ENCODE data around the gene IGFBP2.
A peak's percentile ranks its signal among the peaks of the same experiment; 100 is the strongest.

IGFBP2 gene

DNA sequence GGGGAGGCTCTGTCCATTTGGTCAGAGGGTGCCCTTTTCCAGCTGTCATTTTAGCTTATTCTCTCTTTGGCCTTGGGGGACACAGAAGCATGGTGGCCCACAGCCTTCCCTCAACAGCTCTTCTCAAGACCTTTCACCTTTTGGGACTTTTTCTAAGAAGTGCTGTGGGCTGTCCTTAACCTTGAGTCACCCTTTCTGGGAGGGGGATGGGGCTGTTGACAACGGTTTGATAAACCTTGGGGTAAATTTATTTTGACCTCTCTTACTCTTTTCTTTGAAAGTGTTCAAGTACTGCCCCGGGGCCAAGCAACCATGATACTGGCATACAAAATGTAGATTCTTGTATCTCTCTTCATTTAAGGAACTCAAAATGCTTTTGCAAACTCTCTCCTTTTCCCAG lies 48.5 kb downstream of the IGFBP2 start:
- DNase-seq (ENCODE audit: low read depth in 2 of 2), result no peak

DNA sequence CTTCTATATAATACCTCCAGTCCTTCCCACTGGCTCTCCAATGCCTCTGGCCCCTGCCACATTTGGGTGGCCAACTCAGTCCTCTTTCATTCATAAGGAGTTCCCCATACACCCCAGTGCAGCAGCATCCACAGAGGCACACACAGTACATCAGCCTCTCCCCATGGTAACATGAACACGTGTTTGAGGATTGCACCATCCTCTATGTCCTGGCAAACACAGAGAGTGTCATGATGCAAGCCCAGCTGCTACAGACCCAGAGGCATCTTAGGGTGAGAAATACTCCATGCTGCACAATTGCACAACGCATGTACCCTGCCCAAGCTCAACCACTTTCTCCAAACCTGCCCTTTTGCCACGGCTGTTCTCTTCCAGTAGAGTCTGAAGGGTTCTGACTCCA lies 50.6 kb downstream of the IGFBP2 start:
- DNase-seq (ENCODE audit: low read depth in 2 of 2), result no peak

DNA sequence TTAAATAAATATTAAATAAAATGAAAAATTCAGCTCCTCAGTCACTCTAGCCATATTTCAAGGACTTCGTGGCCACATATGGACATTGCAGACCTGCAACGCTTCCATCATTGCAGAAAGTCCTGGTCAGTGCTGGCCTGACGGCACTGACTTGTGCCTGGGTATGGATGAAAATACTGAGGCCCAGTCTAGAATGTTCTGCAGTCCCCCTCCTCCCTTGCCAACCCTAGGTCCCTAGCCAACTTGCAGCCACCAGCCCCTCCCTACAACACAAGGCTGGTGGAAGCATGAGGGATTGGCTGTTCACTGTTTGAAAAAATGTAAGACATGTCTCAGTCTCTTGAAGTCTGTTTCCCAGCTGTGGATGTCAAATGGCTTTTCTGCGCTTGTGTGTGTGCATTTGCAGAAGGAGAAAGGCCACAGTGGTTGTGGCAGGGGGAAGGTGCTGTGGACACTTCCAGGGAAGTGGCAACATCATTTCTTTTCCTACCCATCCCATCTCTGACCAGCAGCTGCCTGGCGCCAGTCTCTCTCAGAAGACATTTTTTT lies 52.2 kb downstream of the IGFBP2 start:
- DNase-seq (ENCODE audit: low read depth in 2 of 2), result no peak

DNA sequence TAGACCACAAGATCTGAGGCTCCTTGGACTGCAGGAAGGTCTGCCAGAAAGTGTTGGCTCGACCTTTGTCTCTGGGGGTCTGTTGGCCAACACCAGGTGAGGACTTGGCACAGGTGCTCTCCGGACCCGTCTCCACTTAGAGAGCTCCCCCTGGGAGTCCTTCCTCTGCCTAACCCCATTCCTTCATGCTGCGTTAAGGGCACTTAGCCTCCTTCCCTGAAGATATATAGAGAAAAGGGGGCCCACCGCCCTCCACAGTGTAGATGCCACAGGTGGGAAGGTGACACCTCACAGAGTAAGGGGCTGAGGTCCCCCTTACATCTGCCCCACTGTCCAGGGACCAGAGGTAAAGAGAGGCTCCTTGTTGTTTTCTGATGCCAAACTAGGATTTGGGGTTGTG lies 53.9 kb downstream of the IGFBP2 start:
- DNase-seq (ENCODE audit: low read depth in 2 of 2), result no peak

DNA sequence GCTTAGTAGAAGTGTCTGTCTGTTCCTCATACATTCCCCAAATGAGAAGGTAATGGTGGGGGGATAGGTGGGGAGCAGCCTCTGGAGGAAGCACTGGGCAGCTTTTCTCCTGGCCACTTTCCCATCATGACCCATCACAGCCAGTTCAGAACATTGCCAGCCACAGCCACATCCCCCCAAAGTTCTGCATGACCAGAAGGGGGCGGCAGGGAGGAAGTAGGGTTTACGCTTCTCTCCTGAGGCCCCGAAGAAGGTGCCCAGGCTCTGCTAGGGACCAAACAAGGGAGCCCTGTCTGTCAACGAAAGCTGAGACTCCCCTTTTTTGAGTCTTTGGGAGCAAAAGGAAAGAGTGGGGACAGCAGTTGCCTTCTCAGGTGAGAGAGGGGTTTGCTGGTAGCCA lies 54.4 kb downstream of the IGFBP2 start:
- no peak for DNase-seq (ENCODE audit: low read depth in 2 of 2)

DNA sequence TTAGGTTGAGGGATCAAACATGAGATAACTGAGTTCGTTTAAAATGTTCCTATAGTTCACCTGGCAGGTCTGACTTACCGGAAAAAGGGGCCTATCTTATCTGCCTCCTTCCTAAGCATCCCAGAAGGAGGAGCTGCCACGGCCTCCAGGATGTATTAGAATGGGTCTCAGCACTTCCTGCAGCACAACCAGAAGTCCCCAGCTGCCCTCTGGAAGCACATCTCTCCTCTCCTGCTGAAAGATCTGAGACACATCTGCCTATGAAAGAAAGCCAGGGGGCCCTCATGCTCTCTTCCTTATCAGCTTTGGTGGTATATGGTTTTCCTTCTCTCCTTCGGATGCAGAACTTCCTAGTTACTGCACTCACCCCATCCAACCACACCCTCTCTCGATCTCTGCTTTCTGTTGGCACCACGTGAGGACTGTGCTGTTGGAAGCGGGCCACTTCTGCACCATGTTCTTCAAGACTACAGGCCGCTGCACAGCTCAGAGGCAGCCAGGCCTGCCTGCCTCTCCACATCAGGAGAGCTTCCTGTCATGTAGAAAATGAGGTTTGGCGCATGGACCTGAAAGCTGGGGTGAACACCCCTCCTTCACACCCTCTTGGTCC lies 55.6 kb downstream of the IGFBP2 start:
- no peak for DNase-seq (ENCODE audit: low read depth in 2 of 2)

DNA sequence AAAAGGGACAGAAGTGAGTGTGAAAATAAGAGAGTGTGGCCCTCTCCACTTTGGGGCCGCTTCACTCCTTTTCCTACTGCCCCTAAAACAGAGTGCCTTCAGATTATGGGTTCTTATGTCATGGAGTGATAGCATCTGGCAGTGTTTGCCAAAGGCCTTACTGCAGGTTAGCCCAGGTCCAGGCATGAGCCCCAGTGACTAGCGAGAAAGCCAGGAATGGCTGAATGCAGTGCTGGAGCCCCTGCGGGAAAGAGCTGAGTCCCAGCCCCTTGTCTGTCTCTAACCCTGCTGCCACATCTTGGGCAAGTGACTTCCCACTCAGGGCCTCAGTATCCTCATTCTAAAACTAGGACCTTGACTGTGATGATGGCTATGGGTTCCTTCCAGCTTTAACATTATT lies 56.2 kb downstream of the IGFBP2 start:
- DNase-seq (ENCODE audit: low read depth in 2 of 2), result no peak

DNA sequence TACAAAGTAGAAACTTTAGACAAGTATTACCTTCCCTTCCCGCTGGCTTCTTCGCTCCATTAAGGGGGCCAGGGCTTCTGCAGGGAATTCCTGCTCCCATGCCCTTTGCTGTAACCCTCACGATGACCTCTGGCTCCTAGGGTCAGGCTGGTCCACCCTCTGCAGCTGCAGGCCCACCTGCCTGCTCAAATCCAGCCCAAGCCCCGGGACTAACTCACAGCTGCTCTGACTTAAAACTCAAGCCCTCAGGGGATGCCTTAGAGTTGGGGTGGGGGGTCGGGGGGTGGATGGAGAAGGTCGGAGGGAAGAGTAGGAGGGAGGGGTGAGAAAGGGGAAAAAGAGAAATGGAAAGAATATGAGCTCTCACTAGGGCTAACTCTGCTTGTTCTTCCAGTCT lies 57.2 kb downstream of the IGFBP2 start:
- no peak for DNase-seq (ENCODE audit: low read depth in 2 of 2)

DNA sequence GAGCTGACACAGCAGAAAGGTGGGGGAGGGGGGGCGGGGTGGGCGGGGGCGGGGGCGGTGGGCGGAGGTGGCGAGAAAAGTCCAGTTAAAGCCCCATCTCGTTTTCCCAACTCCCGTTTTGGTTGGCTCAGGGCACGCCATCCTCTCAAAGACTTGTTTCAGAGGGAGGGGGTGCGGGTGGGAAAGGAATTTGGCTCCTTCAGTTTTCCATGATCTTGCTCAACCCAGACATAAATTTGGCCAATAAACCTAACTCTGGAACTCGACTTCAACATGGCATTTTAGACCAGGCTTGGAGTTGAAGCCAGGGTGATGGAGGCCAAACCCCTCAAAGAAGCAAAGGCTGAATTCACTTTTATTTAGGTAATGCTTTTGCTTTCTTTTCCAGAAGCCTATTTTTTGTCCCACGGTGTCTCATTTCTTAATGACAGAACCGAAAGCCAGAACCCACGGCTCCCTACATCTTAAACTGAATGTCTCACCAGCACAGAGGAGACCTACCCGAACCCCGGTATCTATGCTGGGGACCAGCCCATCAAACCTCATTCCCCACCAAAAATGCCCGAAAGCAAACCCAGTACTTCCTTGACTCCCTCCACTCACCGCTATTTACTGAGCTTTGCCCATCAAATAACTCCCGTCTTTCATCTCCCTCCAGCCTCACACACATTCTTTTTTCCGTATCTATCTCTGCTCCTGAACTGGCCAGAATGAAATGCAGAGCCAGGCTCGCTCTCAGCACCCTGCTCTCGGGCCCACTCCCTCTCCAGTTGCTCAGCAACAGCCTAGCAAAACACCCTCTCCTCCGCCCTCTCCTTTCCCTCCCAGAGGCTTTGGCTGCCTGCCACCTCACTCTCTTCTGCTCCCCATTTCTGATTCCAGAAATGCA lies 57.9 kb downstream of the IGFBP2 start:
- DNase-seq (ENCODE audit: low read depth in 2 of 2), result no peak

DNA sequence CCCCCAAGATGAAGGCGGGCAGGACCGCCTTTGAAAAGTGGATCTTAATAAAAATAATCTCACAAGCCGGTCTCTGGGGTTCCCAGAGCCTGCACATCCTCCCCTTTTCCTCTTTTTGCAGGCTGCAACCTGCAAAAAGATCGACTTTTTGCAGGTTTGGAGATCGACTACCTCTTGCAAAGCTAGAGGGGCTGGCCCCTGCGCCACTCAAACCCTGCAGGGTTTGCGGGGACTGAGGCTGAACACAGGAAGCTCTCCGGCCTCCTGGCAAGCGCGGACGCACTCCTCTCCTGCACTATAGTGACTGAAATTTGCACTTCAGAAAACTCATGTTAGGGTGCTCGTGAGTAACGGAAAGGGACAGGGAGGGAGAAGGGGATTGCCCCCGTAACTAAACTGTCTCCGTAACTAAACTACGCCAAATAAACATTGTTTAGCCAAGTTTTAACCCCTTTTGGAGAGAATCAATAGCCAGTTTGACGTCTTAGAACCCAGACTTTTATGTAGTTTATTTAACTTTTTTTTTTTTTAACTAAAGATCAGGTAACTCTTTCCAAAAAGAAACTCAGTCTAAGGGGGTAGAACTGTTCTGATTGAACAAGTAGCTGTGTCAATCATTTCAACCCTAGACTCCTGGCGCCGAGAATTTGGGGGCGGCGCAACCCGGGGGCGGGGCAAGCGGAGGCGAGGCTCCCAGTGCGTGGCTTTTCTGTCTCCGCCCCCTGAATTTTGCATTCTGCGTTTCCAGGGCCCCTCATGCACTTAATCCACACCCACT lies 59.6 kb downstream of the IGFBP2 start:
- DNase-seq (ENCODE audit: low read depth in 2 of 2), result peak in 1 of 2 donors; percentile 55

DNA sequence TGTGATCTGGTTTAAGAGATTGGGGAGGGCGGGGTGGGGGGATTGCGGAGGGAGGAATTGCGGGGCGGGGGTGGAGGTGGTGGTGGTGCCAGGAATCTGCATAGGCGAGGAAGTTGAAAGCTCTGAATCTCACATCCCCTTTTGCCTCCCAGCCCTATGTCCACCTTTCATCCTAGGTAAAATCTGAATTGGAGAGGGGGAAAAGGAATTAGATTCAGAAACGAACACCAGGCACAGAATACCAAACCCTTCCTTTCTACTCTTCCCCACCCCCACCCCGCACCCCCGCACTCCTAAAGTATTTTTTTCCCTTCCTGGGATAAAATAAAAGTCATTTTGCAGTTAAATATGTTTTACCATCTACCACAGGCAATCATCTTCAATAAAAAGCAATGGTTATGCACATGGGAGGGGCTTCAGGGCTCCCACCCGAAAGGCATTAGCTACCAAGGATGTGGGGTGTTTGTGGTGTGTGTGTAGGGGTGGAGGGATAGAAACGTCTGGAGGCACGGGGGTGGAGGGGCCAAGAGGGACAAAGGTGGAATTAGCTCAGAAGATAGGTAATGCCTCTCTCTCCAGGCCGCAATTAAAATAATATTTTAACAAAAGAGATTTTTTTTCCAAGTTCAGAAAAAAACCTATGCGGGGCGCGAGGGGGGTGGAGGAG lies 60.3 kb downstream of the IGFBP2 start:
- no peak for DNase-seq (ENCODE audit: low read depth in 2 of 2)

DNA sequence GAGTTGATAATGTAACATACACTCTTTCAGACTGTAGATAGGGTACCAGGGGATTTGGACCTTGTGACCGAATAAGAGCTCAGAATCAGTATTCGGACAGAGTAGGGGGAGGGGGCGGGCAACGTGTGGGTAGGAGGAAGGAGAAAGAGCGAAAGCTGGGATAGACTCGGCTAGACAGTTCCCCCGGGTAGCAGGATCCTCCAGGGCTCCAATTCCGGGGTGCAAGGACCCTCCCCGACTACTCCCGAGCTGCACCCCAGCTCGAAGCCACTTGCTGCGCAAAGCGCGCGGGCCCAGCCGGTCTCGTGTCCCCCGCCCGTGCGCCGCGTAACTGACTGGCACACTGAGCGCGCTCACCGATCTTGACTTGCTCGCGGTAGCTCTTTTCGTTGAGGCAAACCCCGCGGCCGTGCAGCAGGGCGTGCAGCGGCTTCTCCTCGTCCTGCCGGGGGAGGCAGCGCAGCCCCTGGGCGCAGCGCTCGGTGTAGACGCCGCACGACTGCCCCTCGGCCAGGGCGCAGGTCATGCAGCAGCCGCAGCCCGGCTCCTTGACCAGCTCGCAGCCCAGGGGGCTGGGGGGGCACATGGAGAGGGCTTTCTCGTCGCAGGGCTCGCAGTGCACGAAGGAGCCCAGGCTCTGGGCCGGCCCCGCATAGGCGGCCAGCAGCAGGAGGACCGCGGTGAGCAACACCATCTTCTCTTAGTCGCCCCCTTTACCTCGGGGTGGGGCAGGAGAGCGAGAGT lies 61.0 kb downstream of the IGFBP2 start:
- DNase-seq (ENCODE audit: low read depth in 2 of 2), result peak in 1 of 2 donors; percentile 10

DNA sequence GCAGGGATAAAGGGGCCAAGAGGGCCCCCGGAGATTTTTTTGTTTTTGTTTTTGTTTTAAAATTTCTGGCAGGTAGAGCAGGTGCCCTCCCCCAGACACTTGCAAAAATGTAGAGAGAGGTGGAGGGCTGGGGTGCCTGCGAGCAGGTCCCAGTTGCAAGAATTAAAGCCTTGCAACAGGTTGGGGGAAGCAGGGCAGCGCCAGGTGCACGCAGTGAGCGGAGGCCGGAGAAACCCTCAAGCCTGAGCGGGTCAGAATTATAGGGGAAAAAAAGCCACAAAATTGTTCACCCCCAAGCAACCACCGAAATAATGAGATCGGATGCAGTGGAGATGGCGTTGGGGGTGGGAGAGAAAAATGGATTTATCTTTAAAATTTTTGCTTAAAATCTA lies 61.6 kb downstream of the IGFBP2 start:
- DNase-seq (ENCODE audit: low read depth in 2 of 2), result no peak

DNA sequence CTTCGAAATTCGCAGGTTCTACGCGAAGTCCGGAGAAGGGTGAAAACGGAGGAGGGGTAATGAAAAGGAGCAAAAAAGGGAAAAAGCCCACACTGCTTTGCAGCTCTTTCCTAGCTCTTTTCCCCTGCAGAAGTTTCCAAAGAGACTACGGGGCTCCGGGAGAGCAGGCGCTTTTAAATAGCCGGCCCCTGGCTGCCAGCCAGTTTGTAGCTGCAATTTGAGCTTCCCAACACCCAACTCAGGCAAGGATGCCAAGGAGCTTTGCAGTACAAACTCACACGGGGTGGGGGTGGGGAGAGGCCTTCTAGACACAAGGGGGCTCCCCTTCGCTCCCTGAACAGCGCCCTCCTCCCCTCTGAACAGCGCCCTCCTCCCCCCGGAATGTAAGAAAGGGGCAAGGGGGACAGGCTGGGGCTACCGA lies 62.2 kb downstream of the IGFBP2 start, which contains the start of gene IGFBP5:
TSS of gene IGFBP5 (minus strand) at position 149 of the 421 bp plus-strand sequence. CDS start 774 bp downstream, outside the sequence.
- no peak for DNase-seq (ENCODE audit: low read depth in 2 of 2)

DNA sequence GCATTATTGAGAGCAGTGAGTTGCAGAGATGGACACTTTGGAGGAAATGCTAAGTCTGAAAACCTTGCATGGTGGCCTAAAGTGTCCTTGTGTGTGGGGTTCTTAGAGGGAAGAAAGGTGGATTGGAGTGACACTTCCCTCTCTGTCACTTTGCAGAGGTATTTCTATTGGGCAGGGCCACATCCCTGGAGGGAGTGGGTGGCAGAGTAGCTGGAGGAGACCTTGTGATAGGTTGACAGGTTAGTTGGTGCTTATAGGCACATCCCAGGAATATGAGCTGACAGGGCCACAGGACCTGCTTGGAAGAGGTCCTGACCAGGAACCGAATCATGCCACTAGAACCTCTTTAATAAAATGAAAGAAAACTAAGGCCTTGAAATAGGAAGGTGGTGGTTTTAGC lies 63.1 kb downstream of the IGFBP2 start:
- DNase-seq (ENCODE audit: low read depth in 2 of 2), result no peak

DNA sequence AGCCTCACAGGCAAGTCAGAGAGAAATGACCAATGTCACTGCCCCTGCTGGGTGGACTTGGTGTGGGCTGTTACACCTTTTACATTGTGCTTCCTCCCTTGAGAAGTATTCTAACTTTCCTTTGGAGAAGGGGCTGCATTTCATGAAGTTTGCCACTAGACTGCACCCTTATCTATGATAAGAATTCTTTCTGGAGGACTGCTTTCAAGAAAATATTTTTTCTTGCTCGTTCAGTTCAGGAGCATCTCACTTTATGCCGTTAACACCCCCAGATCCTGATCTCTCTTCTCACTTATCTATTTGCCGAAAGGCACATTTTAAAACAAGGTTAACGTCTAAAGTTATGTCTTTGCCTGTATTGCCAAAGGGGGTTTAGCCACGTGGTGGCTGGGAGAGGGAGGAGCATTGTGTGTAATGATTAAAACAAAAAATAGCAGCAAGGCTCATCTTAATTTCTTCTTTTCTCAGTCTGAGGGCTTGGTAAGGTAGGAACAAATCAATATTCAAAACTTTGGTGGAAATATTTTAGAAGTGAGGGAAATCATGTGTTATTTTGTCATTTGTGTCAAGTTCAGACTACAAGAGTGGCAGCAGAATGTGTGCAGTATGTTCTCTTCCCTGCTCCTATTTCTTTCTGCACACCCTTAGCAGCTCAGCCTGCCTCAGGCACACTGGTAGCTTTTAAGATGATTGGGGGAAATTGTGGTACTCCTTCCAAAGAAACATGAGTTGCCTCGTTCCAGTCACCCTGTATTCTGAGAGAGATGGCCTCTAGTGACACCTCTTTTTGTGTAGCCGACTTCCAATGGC lies 63.7 kb downstream of the IGFBP2 start:
- no peak for DNase-seq (ENCODE audit: low read depth in 2 of 2)

DNA sequence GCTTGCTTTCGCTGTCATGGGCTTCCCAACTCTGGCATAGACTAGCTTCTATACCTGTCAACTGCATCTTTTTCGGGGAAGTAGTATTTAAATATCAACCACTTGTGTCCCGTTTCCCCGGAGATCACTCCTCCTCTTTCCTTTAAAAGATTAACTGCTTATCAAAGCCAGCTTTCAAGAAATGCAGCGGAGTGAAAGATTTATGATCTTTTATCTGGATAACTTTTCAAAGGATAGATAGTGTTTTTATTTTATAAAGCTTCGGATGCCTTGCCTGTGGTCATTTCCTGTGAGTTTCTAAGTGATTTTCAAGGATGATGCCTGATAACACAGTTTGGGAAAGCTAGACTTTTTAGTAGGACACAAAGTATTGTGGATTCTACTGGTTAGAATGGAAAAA lies 65.1 kb downstream of the IGFBP2 start:
- no peak for DNase-seq (ENCODE audit: low read depth in 2 of 2)

DNA sequence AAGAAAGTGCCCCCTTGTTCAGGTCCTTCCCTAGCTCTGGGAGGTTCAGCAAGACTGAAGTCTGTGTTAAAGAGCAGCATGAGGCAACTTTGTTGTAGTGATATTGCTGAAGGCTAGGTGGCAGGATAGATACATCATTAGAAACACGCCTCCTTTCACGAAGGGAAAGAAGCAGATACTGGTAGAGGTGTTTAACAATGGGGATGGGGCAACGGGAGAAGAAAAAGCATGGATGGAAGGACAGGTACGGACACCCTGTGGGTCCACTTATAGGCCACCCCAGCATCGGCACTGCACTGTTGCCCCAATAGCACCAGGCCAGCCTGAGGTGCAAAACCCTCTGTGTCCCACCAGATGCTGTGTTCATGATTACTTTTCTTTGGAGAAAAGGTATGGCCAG lies 65.7 kb downstream of the IGFBP2 start:
- no peak for DNase-seq (ENCODE audit: low read depth in 2 of 2)

DNA sequence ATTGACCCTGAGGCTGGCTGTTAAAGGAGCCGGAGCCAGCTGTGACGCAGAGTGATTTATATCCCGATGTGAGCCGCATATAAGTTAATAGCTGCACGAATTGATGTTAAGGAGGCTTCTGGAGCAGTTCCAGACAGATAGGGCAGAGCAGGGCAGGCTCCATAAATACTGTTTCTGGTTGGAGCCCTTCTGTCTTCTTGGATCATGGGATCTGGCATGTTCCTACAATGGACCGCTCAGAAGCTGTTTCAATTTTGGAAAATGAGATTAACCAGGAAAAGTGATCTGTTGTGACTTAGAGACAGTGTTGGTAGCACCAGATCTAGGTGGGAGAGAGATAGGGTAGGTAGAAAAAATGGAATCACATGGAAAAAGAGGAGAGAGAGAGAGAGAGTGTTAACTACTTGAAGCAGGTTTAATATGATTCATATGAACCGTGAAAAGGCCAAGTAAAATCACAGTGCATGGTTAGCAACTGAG lies 66.9 kb downstream of the IGFBP2 start:
- no peak for DNase-seq (ENCODE audit: low read depth in 2 of 2)

DNA sequence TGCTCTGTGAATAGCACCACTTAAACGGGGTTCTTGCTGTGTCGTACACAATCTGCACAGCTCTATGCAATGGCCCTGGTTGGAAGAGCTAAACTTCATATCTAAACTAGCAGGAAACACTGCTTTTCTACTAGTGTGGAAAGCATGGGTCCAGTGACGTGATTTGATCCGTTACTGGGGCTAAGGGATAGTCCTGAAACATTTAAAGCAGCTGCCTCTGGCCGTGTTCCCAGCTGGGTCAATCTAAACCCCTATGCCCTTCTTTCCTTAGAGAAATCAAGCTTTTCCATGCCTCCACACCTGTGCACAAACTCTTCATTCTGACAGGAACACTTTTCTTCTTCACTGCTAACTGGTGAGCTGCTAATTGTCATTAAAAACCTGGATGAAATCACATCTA lies 67.6 kb downstream of the IGFBP2 start:
- no peak for DNase-seq (ENCODE audit: low read depth in 2 of 2)

All from stimulated activated CD4-positive, alpha-beta T cell treated with anti-CD3 and anti-CD28 coated beads, Interleukin-1b, Interleukin-23, amount 100 ng/mL, for 1 hour (primary cell).